Stimulated activated CD4-positive, alpha-beta T cell treated with anti-CD3 and anti-CD28 coated beads, Interleukin-2, amount 100 ng/mL, for 48 hours (primary cell): Measurements from ENCODE around the gene SEMA5A.

Source experiments
- DNase-seq, 2 donors: peaks; one replicate each; pipeline ENCODE4 v3.0.0-alpha.2; 2020

The SEMA5A gene

DNA sequence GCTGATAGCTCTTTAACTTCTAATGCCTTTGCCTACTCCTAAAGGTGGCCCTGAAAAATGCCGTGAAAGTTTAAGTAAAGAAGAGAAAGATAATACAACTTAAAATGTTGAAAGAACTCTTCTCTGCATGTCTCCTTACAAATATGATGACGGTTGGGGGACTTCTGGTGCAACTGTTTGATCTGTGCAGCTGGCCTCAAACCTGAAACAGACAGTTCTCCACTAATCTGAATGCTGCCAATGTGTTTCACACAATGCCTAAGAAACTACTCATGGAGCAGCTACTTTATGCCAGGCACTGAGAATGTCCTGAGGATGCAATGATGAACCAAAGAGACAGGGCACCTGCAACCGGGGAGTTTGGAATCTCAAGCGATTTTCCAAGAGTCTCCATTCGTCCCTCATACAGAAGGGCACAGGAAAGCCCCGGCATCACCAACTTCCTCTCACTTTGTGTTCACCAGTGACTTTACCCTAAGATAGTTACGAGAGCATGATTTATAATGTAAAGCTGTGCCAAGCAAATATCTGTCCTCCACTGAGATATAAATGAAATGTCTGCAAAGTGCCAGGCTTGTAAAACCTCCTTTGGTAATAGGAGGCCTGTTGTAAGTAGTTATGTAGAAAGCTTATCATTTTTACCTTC, 455.4 kb downstream of the SEMA5A start:
- DNase-seq = no peak

DNA sequence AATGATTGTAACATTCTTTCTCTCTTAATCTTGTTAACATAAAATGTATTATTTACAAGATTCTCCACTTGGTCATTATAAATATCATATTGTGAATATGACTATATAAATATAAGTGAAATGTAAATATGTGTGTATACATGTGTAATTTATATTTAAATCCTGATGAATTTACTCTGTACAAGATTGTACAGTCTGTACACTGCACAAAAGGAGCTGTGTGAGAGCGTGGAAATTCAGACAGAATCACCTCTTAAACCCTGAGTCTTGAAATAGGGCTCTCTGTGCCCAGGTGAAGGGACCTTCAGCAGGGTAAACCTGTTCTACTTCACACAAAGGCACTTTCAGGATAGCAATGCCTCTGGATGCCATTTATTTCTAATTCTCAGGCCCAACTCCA, 456.0 kb downstream of the SEMA5A start:
- no peak for DNase-seq

- DNase-seq = no peak
These were observed 462.9 kb downstream of the SEMA5A start for GRCh38 chr5:9082996-9083395.

DNA sequence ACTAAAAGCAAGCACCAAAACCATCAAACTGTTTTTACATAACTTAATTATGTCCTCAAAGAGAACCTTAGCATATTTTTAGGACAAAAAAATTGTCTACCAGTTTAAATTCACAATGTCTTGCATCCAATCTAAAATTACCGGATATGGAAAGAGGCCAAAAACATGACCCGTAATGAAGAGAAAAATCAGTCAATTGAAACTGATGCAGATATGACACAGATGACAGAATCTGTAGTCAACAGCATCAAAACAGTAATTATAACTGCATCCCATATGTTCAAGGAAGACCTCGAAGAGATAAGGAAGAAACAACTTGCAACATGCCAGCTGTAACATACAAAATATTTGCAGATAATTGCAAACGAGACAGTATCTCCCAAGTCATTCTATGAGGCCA, 473.2 kb downstream of the SEMA5A start:
- no peak for DNase-seq

DNA sequence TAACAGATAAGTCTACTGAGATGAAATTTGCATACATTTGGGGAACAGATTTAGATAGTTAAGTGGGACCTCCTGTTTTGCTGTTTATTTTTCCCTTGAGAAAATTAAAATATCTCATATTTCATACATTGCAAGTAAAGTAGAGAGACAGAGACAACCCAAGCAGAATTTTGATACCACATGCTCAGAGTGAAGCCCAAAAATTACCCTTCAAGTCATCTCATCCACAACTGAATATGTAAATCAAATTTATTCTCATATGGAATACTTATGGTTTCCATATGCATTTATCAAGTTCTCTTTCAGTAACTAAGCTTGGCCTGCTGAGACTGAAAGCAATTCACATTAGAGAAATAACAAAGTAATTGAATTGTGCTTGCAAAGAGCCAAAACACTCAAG, 474.4 kb downstream of the SEMA5A start:
- no peak for DNase-seq

DNA sequence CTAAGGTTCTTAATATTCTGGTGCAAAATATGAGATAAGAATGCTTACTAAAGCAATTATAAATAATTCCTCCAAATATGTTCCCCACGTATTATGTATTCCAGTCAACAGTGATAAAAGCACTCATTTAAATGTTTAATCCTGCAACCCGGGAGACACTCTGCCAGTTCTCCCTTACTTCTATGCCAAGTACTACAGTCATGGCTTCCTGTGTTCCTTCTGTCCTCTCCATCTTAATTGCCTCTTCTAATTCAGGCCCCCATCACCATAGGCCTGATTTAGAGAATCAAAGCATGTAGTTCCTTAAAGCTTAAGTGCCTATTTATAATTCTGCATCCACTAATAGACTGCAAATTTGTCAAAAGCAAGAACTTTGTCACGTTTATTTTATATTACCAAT, 474.8 kb downstream of the SEMA5A start:
- no peak for DNase-seq

DNA sequence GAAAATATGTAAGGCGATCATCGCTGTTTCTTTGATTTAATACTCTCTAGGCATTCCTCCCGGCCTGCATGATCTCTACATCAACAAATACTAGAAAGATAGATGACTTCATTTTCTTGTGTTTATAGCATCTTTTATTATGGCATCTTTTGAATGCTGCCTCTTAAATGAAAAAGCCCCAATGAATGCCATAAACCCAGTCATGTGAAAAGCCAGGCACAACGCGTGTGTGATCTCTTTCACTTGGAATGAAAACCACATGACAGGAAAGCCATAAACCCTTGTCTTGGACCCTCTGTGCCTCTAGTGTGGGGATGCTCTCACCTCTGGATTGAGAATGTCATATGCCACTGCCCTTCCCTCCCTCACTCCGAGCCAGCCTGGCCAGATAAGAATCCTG, 476.2 kb downstream of the SEMA5A start:
- no peak for DNase-seq

- no peak for DNase-seq
These were observed 478.7 kb downstream of the SEMA5A start for GRCh38 chr5:9067154-9067553.

DNA sequence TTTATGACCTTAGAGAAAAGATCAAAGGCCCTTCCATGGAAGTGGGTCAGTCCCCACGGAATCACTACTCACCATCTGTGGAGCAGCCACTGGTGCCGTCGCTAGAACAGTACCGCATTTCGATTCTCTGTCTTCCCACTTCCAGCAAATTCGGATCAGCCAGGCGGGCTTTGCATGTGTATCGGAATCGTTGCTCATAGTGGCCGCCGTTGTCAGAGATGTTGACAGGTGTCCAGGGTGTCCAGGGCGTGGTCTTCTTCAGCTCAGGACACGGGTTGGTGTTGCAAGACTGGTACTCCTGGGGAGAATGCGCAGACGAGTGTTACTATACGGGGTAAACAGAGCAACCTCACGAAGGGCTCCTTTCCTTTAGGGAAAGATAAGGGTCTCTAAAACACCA, 479.5 kb downstream of the SEMA5A start:
- DNase-seq = no peak

- DNase-seq = no peak
These were observed 482.1 kb downstream of the SEMA5A start for GRCh38 chr5:9063615-9064245.

- no peak for DNase-seq
These were observed 483.0 kb downstream of the SEMA5A start for GRCh38 chr5:9062873-9063272.

DNA sequence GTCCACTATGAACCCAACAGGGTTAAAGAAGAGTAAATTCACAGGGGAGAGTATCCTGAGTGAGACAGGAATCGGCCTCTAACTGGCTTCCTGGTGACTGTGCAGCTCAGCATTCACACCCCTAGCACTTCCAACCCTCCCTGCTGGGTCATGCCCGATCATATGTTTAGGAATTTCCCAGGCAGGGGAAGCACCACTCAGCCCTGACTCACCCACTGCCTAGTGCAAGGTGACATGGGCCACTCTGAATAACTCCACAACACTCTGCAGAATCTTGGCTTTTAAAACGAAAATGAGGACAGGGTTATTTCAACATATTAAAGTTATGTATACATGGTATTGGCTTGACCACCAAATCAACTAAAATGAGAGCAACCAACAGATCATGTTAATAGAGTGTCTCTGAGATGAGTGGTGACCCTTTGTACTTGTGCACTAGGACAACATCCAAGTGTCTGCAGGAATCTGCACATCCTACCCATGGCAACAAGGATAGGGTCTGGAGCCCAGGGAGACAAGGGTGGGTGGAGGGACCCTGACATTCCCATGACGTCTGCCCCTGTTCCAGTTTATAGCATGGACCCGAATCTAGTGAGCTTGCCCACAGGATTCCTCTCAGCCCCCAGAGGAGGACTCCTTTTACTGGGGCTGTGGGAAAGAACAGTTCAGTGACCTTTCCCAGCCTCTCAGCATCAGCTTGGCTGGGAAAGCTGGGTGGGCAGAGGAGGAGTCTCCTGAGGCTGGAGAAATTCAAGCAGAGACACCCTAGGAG, 485.8 kb downstream of the SEMA5A start:
- DNase-seq = no peak

DNA sequence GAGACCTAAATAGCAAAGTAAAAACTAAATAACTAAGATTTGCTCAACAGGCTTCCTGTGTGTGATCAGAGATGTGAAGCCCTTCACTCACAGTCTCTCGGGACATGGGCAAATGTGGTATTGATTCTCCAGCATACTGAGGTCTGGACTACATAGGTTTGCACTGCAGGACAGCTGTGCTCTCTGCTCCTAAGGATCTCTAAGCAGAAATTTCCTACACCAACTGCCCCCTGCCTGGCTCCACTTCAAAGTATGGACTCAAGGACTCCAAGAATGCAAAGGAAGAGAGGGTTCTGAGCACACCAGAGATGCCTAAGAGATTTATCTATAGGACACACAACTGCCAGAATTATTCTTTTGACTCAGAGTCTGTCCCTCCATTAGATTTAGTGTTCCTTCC, 487.2 kb downstream of the SEMA5A start:
- no peak for DNase-seq

- DNase-seq = no peak
These were observed 487.7 kb downstream of the SEMA5A start for GRCh38 chr5:9058161-9058560.

GRCh38 chr5:9057406-9058000, 488.4 kb downstream of the SEMA5A start:
- no peak for DNase-seq

- no peak for DNase-seq
These were observed 489.8 kb downstream of the SEMA5A start for GRCh38 chr5:9056046-9056445.

GRCh38 chr5:9054821-9055589, 490.9 kb downstream of the SEMA5A start:
- no peak for DNase-seq

GRCh38 chr5:9054322-9054721, 491.6 kb downstream of the SEMA5A start:
- DNase-seq = no peak

GRCh38 chr5:9052421-9052820, 493.5 kb downstream of the SEMA5A start:
- no peak for DNase-seq

- no peak for DNase-seq
These were observed 494.1 kb downstream of the SEMA5A start for GRCh38 chr5:9051779-9052178.

- no peak for DNase-seq
These were observed 497.9 kb downstream of the SEMA5A start for GRCh38 chr5:9047932-9048331.

DNA sequence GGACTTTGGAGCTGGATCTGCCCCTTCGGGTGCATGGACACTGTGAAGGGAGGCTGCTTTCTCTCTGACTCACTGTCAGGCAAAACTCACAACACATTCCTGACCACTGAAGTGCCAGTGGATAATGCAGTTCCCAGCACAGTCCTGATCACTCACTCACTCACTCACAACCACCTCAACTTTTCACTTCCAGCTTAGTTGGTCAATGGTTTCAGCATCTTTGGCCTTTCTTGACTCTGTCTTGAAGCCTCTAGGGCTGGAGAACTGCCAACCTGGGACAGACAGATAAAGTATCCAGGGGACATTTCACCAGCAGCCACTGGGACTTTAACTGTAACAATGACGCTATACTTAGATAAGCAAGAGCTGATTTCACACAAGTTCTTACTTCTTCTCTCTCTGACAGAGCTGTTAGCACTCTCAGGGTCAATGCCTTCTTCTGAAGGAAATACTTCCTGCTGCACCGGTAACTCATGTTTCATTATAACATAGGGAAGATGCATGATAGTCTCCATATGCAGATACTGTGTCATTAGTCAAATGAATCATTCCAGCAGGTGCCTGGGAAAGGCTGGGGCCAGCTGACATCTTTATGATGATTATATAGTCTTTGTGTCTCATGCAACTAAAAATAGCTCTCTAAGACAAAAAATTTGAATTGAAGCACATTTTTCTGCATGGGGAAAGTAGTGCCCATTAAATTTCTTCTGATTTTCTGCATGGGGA, 499.0 kb downstream of the SEMA5A start:
- no peak for DNase-seq
